Right cardiac atrium (tissue), 5 donors: Measurements from ENCODE around the gene EFNA5. TPM values are rescaled to one million over a fixed set of nuclear protein-coding genes. Genes with fewer than 3 reads are reported as not detected.

Experiments used
- ATAC-seq, 2 donors: fragments of 200-7000 bp; cut with Tn5 transposase; one replicate each; pipeline versions ENCODE4 v1.8.0 to v1.9.1; 2020; ENCODE audit warnings: moderate library complexity in 2 of 2, mild to moderate bottlenecking in 1 of 2
- DNase-seq, 3 donors: peaks; one replicate each; pipeline ENCODE4 v3.0.0-alpha.2; 2020
- H3K27ac ChIP-seq: one replicate; pipeline ENCODE4 v1.5.1; 2013; ENCODE audit warnings: mild to moderate bottlenecking, low read length, control low read depth, moderate library complexity
- H3K27me3 ChIP-seq: one replicate; pipeline ENCODE4 v1.6.1; 2013; ENCODE audit not compliant: control insufficient read depth, insufficient read depth
- H3K4me1 ChIP-seq: one replicate; pipeline ENCODE4 v1.6.1; 2013; ENCODE audit warnings: low read length; ENCODE audit not compliant: control insufficient read depth, insufficient read depth
- H3K4me3 ChIP-seq: one replicate; pipeline ENCODE4 v1.5.1; 2013; ENCODE audit warnings: low read length, control low read depth
- H3K9me3 ChIP-seq: one replicate; pipeline ENCODE4 v1.6.1; 2013; ENCODE audit warnings: low read length; ENCODE audit not compliant: control insufficient read depth
- WGBS: extraction: QIAGEN DNeasy Blood & Tissue Kit; methylation state at CpG from one replicate; pipeline ENCODE4 v1.1.7; 2013; 5-methylcytosine and 5-hydroxymethylcytosine counted together
- intact Hi-C, 4 donors: fragments of 100-400 bp; cut with DNase I; formaldehyde crosslinking; loops; one replicate each; pipeline versions ENCODE4 v1.11.0 to v1.14.0; 2022 to 2023
- polyA plus RNA-seq: library from polyadenylated mRNA; stranded (reverse); fragments of 200-250 nt; gene quantifications from one replicate; pipeline ENCODE4 v1.2.3, GENCODE V29; 2013
- total RNA-seq, 4 donors: library from RNA; stranded (reverse); fragmentation: NEBNext Ultra II Directional; extraction: Animal tissue kit (Norgen Biotek cat#: 25700); gene quantifications; one replicate each; pipeline ENCODE4 v1.2.1, GENCODE V29; 2021
- donor health status: healthy with polysubstance abuse.
- donor health status: DM: no; HTN: yes; CAD: no.
- donor health status: DM: no; HTN: no; CAD: no.
- donor health status: DM: no; HTN: yes; CAD: no; lungs with severe emphysema.
- donor health status: DM: yes; HTN: yes; CAD: no.

EFNA5 gene
- total and polyA plus RNA-seq, 5 donors: 4.5 to 26.4 (median 21.8) TPM

DNA sequence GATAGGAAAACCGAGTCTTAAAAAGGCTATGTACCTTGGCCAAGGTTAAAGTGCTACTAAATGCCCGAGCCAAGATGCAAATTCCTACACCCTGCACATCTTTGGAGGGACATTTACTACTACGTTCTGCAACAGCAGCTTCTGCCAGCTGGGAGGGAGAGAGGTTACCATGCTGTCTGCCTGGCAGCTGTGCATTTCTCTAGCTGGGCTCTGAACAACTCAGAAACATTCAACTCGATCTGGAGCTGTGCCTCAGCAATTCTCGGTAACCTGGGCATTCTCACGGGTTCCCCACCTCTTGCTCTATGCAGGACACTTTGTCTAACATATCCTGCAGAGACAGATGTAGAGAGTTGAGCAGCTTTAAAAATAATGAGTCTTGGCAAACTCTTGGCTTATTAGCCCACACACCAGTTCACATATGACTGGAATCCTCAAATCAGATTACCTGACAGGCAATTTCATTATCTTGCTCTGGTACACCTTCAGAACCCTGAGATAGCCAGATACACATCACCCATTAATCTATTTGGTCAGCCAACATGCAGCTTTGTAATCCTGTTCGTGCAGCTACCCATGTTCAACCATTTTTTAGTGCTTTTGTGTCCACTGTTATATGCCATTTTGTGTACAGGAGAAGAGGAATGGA lies 115.8 kb downstream of the EFNA5 start:
- Histone ChIP-seq H3K27ac (peak overlapping the region; percentile 30), H3K4me1 (no peaks in the 10 kb centered on the region), H3K4me3 (no peak overlapping the region), H3K27me3 (no peaks in the 10 kb centered on the region), H3K9me3 (no peaks in the 10 kb centered on the region)
- DNase-seq (no peak), ATAC-seq (peak in 1 of 2 donors; percentile 46)
- intact Hi-C loops: no loop called here
- WGBS: 64% methylated on average over 7 of the region's 7 CpGs

- Histone ChIP-seq H3K27ac (no peak overlapping the region), H3K4me3 (no peak overlapping the region), H3K4me1 (peaks cover 2% of the 10 kb centered on the region), H3K27me3 (no peaks in the 10 kb centered on the region), H3K9me3 (no peaks in the 10 kb centered on the region)
- DNase-seq (no peak), ATAC-seq (no peak)
- 69% methylated on average over 7 of the region's 7 CpGs for WGBS
- intact Hi-C loops: no loop called here
Measured at GRCh38 chr5:107553117-107553555, 117.6 kb downstream of the EFNA5 start.

DNA sequence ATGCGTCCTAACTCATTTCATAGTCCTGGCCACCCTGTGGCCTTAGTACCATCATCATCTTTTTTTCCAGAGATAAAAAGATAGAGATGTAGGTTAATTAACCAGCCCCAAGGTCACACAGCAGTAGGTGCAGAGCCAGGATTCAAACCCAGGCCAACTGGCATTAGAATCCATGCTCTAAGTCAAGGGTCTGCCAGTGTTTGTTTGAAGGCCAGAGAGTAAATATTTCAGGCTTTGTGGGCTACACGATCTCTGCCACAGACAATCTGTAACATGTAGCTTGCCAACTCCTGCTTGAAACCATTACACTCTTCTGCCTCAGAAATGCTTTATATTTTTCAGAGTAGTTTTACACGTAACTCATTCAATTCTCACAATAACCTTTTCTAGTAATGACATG lies 119.6 kb downstream of the EFNA5 start:
- DNase-seq (no peak), ATAC-seq (no peak)
- intact Hi-C loops: no loop called here
- no peaks in the 10 kb centered on the region for H3K9me3 ChIP-seq
- H3K4me3 ChIP-seq: no peak overlapping the region
- 65% methylated on average over 3 of the region's 3 CpGs for WGBS
- peaks cover 2% of the 10 kb centered on the region for H3K4me1 ChIP-seq
- H3K27me3 ChIP-seq: no peaks in the 10 kb centered on the region
- no peak overlapping the region for H3K27ac ChIP-seq

GRCh38 chr5:107549567-107549966 lies 121.2 kb downstream of the EFNA5 start:
- Histone ChIP-seq H3K27ac (no peak overlapping the region), H3K4me1 (peaks cover 3% of the 10 kb centered on the region), H3K27me3 (no peaks in the 10 kb centered on the region), H3K4me3 (no peak overlapping the region), H3K9me3 (no peaks in the 10 kb centered on the region)
- DNase-seq: no peak
- 95% methylated on average over 2 of the region's 2 CpGs for WGBS
- peak; percentile 18 to 22 for ATAC-seq
- intact Hi-C loops: no loop called here

DNA sequence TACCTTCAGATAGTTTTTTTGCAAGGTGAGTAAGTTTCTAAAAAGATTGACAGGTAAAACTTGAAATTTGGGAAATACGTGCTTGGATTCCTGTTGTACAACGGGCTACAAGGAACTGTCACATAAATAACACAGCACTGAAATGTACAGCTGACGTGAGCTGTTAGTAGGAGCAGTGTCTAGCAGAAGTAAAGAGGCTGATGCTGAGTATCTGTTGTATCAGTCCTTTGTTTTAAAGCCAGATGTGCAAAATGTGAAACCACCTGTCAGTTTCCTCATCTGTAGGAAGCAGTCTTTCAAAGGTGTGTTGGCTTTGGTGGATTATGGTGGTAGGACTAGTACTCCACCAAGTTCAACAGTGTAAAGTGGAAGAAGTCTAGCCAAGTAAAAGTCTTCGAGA lies 122.3 kb downstream of the EFNA5 start:
- 69% methylated on average over 4 of the region's 4 CpGs for WGBS
- Histone ChIP-seq H3K27ac (no peak overlapping the region), H3K9me3 (no peaks in the 10 kb centered on the region), H3K27me3 (no peaks in the 10 kb centered on the region), H3K4me3 (no peak overlapping the region), H3K4me1 (peaks cover 3% of the 10 kb centered on the region)
- DNase-seq (no peak), ATAC-seq (no peak)
- intact Hi-C loops: no loop called here

- ATAC-seq (no peak), DNase-seq (no peak)
- WGBS: 89% methylated on average over 1 of the region's 1 CpG
- H3K27me3 ChIP-seq: no peaks in the 10 kb centered on the region
- no peak overlapping the region for H3K27ac ChIP-seq
- H3K9me3 ChIP-seq: no peaks in the 10 kb centered on the region
- intact Hi-C loops: no loop called here
- H3K4me3 ChIP-seq: no peak overlapping the region
- H3K4me1 ChIP-seq: peaks cover 3% of the 10 kb centered on the region
Measured at GRCh38 chr5:107546719-107547118, 124.0 kb downstream of the EFNA5 start.

- no peak overlapping the region for H3K27ac ChIP-seq
- DNase-seq (no peak), ATAC-seq (no peak)
- H3K9me3 ChIP-seq: no peaks in the 10 kb centered on the region
- H3K4me1 ChIP-seq: peaks cover 3% of the 10 kb centered on the region
- intact Hi-C loops: no loop called here
- H3K4me3 ChIP-seq: no peak overlapping the region
- 34% methylated on average over 4 of the region's 4 CpGs for WGBS
- no peaks in the 10 kb centered on the region for H3K27me3 ChIP-seq
Measured at GRCh38 chr5:107545486-107545885, 125.3 kb downstream of the EFNA5 start.

DNA sequence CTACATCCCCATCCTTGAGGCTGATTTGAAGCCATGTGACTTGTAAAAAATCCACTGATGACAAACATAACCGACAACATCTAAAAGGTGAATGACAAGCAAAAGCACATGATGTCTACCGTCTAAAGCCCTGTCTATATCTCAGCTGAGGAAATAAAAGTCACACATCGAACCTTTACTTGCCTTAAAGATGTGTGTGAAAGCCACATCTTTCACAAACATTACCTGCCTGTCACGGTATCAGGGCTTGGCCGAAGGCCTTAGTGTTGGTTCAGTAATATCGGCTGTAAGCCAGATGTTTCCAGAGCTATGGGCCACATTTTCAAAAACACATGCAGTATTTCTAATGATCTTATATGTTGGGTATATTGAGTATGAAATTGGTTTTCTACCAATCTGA lies 125.8 kb downstream of the EFNA5 start:
- Histone ChIP-seq H3K4me1 (peaks cover 3% of the 10 kb centered on the region), H3K4me3 (no peak overlapping the region), H3K9me3 (no peaks in the 10 kb centered on the region), H3K27ac (no peak overlapping the region), H3K27me3 (no peaks in the 10 kb centered on the region)
- intact Hi-C loops: no loop called here
- ATAC-seq (no peak), DNase-seq (no peak)
- WGBS: 70% methylated on average over 6 of the region's 6 CpGs

- Histone ChIP-seq H3K27me3 (no peaks in the 10 kb centered on the region), H3K4me1 (peaks cover 6% of the 10 kb centered on the region), H3K9me3 (no peaks in the 10 kb centered on the region), H3K27ac (no peak overlapping the region), H3K4me3 (no peak overlapping the region)
- intact Hi-C loops: no loop called here
- DNase-seq (no peak), ATAC-seq (peak in 1 of 2 donors; percentile 28)
- WGBS: 49% methylated on average over 3 of the region's 3 CpGs
Measured at GRCh38 chr5:107544476-107544875, 126.3 kb downstream of the EFNA5 start.

DNA sequence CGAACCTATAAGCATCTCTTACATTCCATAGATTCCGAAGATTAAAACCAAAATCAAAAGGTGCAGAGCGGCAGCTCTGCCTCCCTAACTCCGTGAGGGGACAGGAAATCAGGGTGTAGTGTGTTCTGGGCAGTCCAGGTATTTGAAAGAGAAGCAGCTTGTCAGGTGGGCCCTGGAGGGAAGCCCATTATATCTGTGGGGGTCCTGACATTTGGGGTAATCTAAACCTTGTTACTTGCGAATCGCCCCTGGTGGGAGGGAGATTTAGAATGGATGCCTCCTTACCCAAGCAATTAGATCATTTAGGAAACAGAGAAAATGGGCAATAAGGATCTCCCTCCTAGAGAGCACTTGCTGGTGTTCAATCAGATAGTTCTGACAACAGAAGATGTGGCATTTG lies 126.9 kb downstream of the EFNA5 start:
- DNase-seq: no peak
- 89% methylated on average over 6 of the region's 6 CpGs for WGBS
- ATAC-seq: no peak
- H3K4me1 ChIP-seq: peaks cover 6% of the 10 kb centered on the region
- H3K9me3 ChIP-seq: no peaks in the 10 kb centered on the region
- no peak overlapping the region for H3K4me3 ChIP-seq
- no peaks in the 10 kb centered on the region for H3K27me3 ChIP-seq
- intact Hi-C loops: no loop called here
- H3K27ac ChIP-seq: no peak overlapping the region

GRCh38 chr5:107542831-107543231 lies 127.9 kb downstream of the EFNA5 start:
- Histone ChIP-seq H3K27me3 (no peaks in the 10 kb centered on the region), H3K4me3 (peak overlapping the region; percentile 13), H3K27ac (peak overlapping the region; percentile 75), H3K9me3 (no peaks in the 10 kb centered on the region), H3K4me1 (peaks cover 6% of the 10 kb centered on the region)
- peak; percentile 95 to 98 for ATAC-seq
- intact Hi-C loops: no loop called here
- WGBS: 30% methylated on average over 7 of the region's 7 CpGs
- DNase-seq: peak; percentile 82 to 89 (median 83)

- Histone ChIP-seq H3K4me3 (peak overlapping the region; percentile 13), H3K27me3 (no peaks in the 10 kb centered on the region), H3K4me1 (peaks cover 6% of the 10 kb centered on the region), H3K9me3 (no peaks in the 10 kb centered on the region), H3K27ac (peak overlapping the region; percentile 64)
- intact Hi-C loops: no loop called here
- ATAC-seq (peak; percentile 66 to 88), DNase-seq (peak; percentile 68 to 88 (median 83))
- 29% methylated on average over 4 of the region's 4 CpGs for WGBS
Measured at GRCh38 chr5:107542428-107542827, 128.3 kb downstream of the EFNA5 start.
